Panc1 (cell line): ENCODE data around the gene EPHB2. TPM values are rescaled to one million over a fixed set of nuclear protein-coding genes. Genes with fewer than 3 reads are reported as not detected.
A peak's percentile ranks its signal among the peaks of the same experiment; 100 is the strongest.

Experiments
- ATAC-seq: fragments of 200-7000 bp; cut with Tn5 transposase; 2 replicates; pipeline ENCODE4 v1.9.1; 2020; ENCODE audit warnings: mild to moderate bottlenecking, moderate library complexity
- BruUV-seq: library from RNA; stranded (reverse); fragments of 400-500 nt; replicated peaks from 2 replicates; lab custom pipeline; 2021; lab: Mats Ljungman, UMichigan
- CTCF ChIA-PET: fragments of 300-600 bp; sonication (Branson Sonifier 250); formaldehyde crosslinking; loops from one replicate; lab custom pipeline; 2022; ENCODE audit warnings: antibody characterized with exemption; lab: Charles Lee
- POLR2A ChIA-PET: fragments of 300-600 bp; sonication (Branson Sonifier 250); formaldehyde crosslinking; loops from one replicate; lab custom pipeline; 2022; ENCODE audit warnings: antibody characterized with exemption; lab: Charles Lee
- DNase-seq: peaks from one replicate; pipeline ENCODE4 v3.0.0-alpha.2; 2010; ENCODE audit warnings: low read depth, low spot score
- H3K27ac ChIP-seq: 2 replicates; pipeline ENCODE4 v1.5.1; 2011; ENCODE audit warnings: mild to moderate bottlenecking, low read length, inconsistent platforms
- H3K27me3 ChIP-seq: fragments of 200-500 bp; sonication (Bioruptor generic); 2 replicates; pipeline ENCODE4 v1.6.0; 2014; ENCODE audit warnings: low read length, inconsistent platforms; ENCODE audit not compliant: control insufficient read depth, insufficient read depth
- H3K36me3 ChIP-seq: fragments of 200-500 bp; sonication (Bioruptor generic); 2 replicates; pipeline ENCODE4 v1.5.1; 2014; ENCODE audit warnings: inconsistent platforms, mild to moderate bottlenecking, low read length, moderate library complexity; ENCODE audit not compliant: control insufficient read depth, insufficient read depth
- H3K4me1 ChIP-seq: 2 replicates; pipeline ENCODE4 v1.5.1; 2011; ENCODE audit warnings: inconsistent platforms, mild to moderate bottlenecking, low read length, moderate library complexity; ENCODE audit not compliant: control insufficient read depth, insufficient read depth
- H3K4me3 ChIP-seq, 2 experiments: 2 replicates each; pipeline ENCODE4 v1.5.1; 2011 to 2012; ENCODE audit warnings: low read depth in 2 of 2, low read length in 2 of 2, mild to moderate bottlenecking in 2 of 2, inconsistent platforms in 1 of 2, moderate library complexity in 1 of 2
- H3K9me3 ChIP-seq: fragments of 200-500 bp; sonication (Bioruptor generic); 2 replicates; pipeline ENCODE4 v1.5.1; 2014; ENCODE audit warnings: low read depth, mild to moderate bottlenecking, inconsistent platforms, low read length, moderate library complexity; ENCODE audit not compliant: control insufficient read depth, insufficient read depth
- POLR2AphosphoS5 ChIP-seq: IDR thresholded peaks from 2 replicates; pipeline ENCODE4 v1.6.1; 2012; ENCODE audit warnings: mild to moderate bottlenecking, low read depth, low read length, moderate library complexity
- SIN3A ChIP-seq: IDR thresholded peaks from 2 replicates; pipeline ENCODE4 v1.6.1; 2012; ENCODE audit warnings: low read depth, mild to moderate bottlenecking, low read length, moderate library complexity, borderline replicate concordance; ENCODE audit not compliant: insufficient read depth
- TCF7L2 ChIP-seq: IDR thresholded peaks from 2 replicates; pipeline ENCODE4 v1.6.1; 2011; ENCODE audit warnings: mild to moderate bottlenecking, low read depth, low read length, inconsistent platforms
- in situ Hi-C: cut with HindIII; loops from 2 replicates; pipeline ENCODE4 v1.10.0; 2016; ENCODE audit warnings: low sequenced_read_pairs, low pct_unique_long_range_greater_than_20kb
- intact Hi-C: fragments of 100-400 bp; cut with micrococcal nuclease; formaldehyde crosslinking; loops from one replicate; pipeline ENCODE4 v1.10.0; 2022; ENCODE audit not compliant: unreplicated experiment
- total RNA-seq: library from RNA; stranded (reverse); gene quantifications from one replicate; pipeline ENCODE4 v1.2.1, GENCODE V29; 2021; ENCODE audit not compliant: unreplicated experiment
- TF ChIP-seq, protein P1 (sequence below), 2 experiments: IDR thresholded peaks; 2 replicates each; pipeline ENCODE4 v1.6.1; 2011 to 2012; ENCODE audit warnings: low read depth in 2 of 2, control low read depth in 1 of 2, low read length in 1 of 2, mild to moderate bottlenecking in 1 of 2, moderate library complexity in 1 of 2; ENCODE audit not compliant: insufficient read depth in 1 of 2
- TF ChIP-seq, protein P2 (sequence below): fragments of 450-650 bp; IDR thresholded peaks from 2 replicates; pipeline ENCODE4 v1.5.1; 2017; ENCODE audit warnings: mild to moderate bottlenecking

Gene EPHB2
- total RNA-seq, 1 experiment from 2014 or later = 29.0 TPM

DNA sequence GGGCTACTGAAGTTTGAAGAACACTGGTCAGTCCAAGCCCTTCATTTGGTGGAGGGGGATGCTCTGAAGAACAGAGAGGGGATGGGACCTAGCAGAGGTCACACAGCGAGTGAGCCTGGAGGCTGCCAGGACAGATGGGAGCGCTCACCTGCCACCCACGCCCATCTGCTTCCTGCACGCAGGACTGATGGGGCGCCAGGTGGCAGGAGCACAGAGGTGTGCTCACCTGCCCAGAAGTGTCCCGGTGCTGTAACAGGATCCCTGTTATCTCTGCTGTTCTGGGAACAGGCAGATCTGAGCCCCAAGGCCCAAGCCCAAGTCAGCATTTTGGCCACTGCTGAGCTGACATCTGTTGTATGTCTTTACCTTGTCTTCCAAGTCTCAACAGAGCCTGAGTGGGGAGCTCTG lies 40.5 kb downstream of the EPHB2 start:
- Histone ChIP-seq H3K4me3 (no peak overlapping the region), H3K27me3 (no peaks in the 10 kb centered on the region), H3K4me1 (peaks cover 33% of the 10 kb centered on the region), H3K27ac (peak overlapping the region; percentile 66), H3K36me3 (no peaks in the 10 kb centered on the region), H3K9me3 (no peaks in the 10 kb centered on the region)
- ATAC-seq = no peak
- in situ Hi-C loops = no loop called here
- POLR2A ChIA-PET = interaction anchor here (0.6 kb wide), 1 partner anchor 12 kb away, joined by 4 read pairs; no protein-coding TSS in a partner anchor
- intact Hi-C loops = no loop called here
- CTCF ChIA-PET = no interaction called here
- BruUV-seq = no TSS peak
- TF ChIP-seq TCF7L2 = no peak
- no peak for TF ChIP-seq POLR2AphosphoS5
- no peak for TF ChIP-seq SIN3A
- TF ChIP-seq, protein P1, sequence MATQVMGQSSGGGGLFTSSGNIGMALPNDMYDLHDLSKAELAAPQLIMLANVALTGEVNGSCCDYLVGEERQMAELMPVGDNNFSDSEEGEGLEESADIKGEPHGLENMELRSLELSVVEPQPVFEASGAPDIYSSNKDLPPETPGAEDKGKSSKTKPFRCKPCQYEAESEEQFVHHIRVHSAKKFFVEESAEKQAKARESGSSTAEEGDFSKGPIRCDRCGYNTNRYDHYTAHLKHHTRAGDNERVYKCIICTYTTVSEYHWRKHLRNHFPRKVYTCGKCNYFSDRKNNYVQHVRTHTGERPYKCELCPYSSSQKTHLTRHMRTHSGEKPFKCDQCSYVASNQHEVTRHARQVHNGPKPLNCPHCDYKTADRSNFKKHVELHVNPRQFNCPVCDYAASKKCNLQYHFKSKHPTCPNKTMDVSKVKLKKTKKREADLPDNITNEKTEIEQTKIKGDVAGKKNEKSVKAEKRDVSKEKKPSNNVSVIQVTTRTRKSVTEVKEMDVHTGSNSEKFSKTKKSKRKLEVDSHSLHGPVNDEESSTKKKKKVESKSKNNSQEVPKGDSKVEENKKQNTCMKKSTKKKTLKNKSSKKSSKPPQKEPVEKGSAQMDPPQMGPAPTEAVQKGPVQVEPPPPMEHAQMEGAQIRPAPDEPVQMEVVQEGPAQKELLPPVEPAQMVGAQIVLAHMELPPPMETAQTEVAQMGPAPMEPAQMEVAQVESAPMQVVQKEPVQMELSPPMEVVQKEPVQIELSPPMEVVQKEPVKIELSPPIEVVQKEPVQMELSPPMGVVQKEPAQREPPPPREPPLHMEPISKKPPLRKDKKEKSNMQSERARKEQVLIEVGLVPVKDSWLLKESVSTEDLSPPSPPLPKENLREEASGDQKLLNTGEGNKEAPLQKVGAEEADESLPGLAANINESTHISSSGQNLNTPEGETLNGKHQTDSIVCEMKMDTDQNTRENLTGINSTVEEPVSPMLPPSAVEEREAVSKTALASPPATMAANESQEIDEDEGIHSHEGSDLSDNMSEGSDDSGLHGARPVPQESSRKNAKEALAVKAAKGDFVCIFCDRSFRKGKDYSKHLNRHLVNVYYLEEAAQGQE (IDR thresholded peaks at IDR 0.05; ENCODE audit: insufficient read depth in 1 of 2, low read depth in 2 of 2, low read length in 1 of 2) = no peak
- TF ChIP-seq, protein P2, sequence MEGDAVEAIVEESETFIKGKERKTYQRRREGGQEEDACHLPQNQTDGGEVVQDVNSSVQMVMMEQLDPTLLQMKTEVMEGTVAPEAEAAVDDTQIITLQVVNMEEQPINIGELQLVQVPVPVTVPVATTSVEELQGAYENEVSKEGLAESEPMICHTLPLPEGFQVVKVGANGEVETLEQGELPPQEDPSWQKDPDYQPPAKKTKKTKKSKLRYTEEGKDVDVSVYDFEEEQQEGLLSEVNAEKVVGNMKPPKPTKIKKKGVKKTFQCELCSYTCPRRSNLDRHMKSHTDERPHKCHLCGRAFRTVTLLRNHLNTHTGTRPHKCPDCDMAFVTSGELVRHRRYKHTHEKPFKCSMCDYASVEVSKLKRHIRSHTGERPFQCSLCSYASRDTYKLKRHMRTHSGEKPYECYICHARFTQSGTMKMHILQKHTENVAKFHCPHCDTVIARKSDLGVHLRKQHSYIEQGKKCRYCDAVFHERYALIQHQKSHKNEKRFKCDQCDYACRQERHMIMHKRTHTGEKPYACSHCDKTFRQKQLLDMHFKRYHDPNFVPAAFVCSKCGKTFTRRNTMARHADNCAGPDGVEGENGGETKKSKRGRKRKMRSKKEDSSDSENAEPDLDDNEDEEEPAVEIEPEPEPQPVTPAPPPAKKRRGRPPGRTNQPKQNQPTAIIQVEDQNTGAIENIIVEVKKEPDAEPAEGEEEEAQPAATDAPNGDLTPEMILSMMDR = no peak
- DNase-seq = no peak

DNA sequence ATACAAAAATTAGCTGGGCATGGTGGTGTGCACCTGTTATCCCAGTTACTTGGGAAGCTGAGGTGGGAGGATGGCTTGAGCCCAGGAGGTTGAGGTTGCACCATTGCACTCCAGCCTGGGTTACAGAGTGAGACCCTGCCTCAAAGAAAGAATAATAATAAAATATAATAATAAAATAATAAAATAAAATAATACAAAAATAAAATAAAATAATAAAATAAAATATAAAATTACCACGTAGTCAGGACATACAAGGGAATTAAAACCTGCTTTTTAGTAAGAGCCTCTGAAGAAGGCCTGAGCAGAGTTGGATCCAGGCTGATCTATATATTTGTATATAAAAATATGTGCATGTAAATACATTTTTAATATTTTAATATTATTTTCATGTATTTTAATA lies 41.7 kb downstream of the EPHB2 start:
- ChIA-PET POLR2A (no interaction called here), CTCF (no interaction called here)
- H3K4me1 ChIP-seq = peaks cover 29% of the 10 kb centered on the region
- H3K27ac ChIP-seq = no peak overlapping the region
- ATAC-seq (no peak), DNase-seq (no peak)
- no peaks in the 10 kb centered on the region for H3K9me3 ChIP-seq
- H3K36me3 ChIP-seq = no peaks in the 10 kb centered on the region
- TF ChIP-seq TCF7L2 (no peak), SIN3A (no peak), POLR2AphosphoS5 (no peak)
- TF ChIP-seq, protein P2 = no peak
- TF ChIP-seq, protein P1 (IDR thresholded peaks at IDR 0.05; ENCODE audit: insufficient read depth in 1 of 2, low read depth in 2 of 2, low read length in 1 of 2) = no peak
- intact Hi-C loops = no loop called here
- in situ Hi-C loops = no loop called here
- no TSS peak for BruUV-seq
- no peak overlapping the region for H3K4me3 ChIP-seq
- no peaks in the 10 kb centered on the region for H3K27me3 ChIP-seq
